HEK293 (cell line): ENCODE results near the gene CA11.
"Not testable (repeated sequence)": the region's sequence is repeated elsewhere in the genome, so short reads cannot be mapped to it uniquely, and the experiment has no call there.

Source experiments
- CTCF ChIA-PET: fragments of 350-600 bp; formaldehyde crosslinking; extraction: SDS; loops from one replicate; lab custom pipeline; 2021; ENCODE audit warnings: antibody characterized with exemption; lab: Yijun Ruan, JAX
- POLR2A ChIA-PET: fragments of 300-600 bp; formaldehyde crosslinking; extraction: SDS; loops from one replicate; lab custom pipeline; 2020; ENCODE audit warnings: antibody characterized with exemption, inconsistent platforms; lab: Yijun Ruan, JAX
- H3K27ac ChIP-seq: fragments of 200-500 bp; sonication (Bioruptor generic); 2 replicates; pipeline ENCODE4 v1.5.1; 2014; ENCODE audit warnings: low read depth, low read length, control low read depth, inconsistent platforms; ENCODE audit errors: extremely low read depth
- H3K36me3 ChIP-seq, 2 experiments: fragments of 200-500 bp in 1 of 2; sonication (Bioruptor generic) in 1 of 2; 1 replicate in 1 of 2; 2 replicates in 1 of 2; pipeline ENCODE4 v1.5.1; 2014 to 2017; ENCODE audit warnings: inconsistent platforms in 2 of 2, low read length in 2 of 2; ENCODE audit not compliant: control insufficient read depth in 2 of 2, insufficient read depth in 1 of 2
- H3K4me1 ChIP-seq: fragments of 200-500 bp; sonication (Bioruptor generic); 2 replicates; pipeline ENCODE4 v1.5.1; 2014; ENCODE audit warnings: mild to moderate bottlenecking, low read length, inconsistent platforms; ENCODE audit not compliant: control insufficient read depth, insufficient read depth
- H3K4me3 ChIP-seq: 2 replicates; pipeline ENCODE4 v1.5.1; 2011; ENCODE audit warnings: low read depth, mild to moderate bottlenecking, control low read depth, low read length, moderate library complexity
- H3K9me3 ChIP-seq: fragments of 200-500 bp; sonication (Bioruptor generic); 2 replicates; pipeline ENCODE4 v1.5.1; 2014; ENCODE audit warnings: low read depth, low read length, inconsistent platforms; ENCODE audit not compliant: control insufficient read depth, insufficient read depth
- GLI4 ChIP-seq: fragments of 450-650 bp; formaldehyde crosslinking; IDR thresholded peaks from 2 replicates; pipeline ENCODE4 v1.5.1; 2016; ENCODE audit warnings: missing biosample characterization, missing genetic modification characterization
- KLF1 ChIP-seq: fragments of 450-650 bp; formaldehyde crosslinking; IDR thresholded peaks from 2 replicates; pipeline ENCODE4 v1.5.1; 2016; ENCODE audit warnings: missing biosample characterization, missing genetic modification characterization
- SP2 ChIP-seq: fragments of 450-650 bp; formaldehyde crosslinking; IDR thresholded peaks from 2 replicates; pipeline ENCODE4 v1.5.1; 2016; ENCODE audit warnings: missing biosample characterization, missing genetic modification characterization
- WT1 ChIP-seq: fragments of 450-650 bp; formaldehyde crosslinking; IDR thresholded peaks from 2 replicates; pipeline ENCODE4 v1.5.1; 2016; ENCODE audit warnings: missing biosample characterization, missing genetic modification characterization
- ZFHX2 ChIP-seq: fragments of 450-650 bp; formaldehyde crosslinking; conservative IDR thresholded peaks from 2 replicates; pipeline ENCODE4 v1.5.1; 2016; ENCODE audit warnings: missing biosample characterization, missing genetic modification characterization
- ZNF133 ChIP-seq: fragments of 450-650 bp; formaldehyde crosslinking; IDR thresholded peaks from 2 replicates; pipeline ENCODE4 v1.5.1; 2016; ENCODE audit warnings: missing biosample characterization, missing genetic modification characterization
- ZNF174 ChIP-seq: fragments of 450-650 bp; formaldehyde crosslinking; IDR thresholded peaks from 2 replicates; pipeline ENCODE4 v1.5.0; 2017; ENCODE audit warnings: missing biosample characterization, mild to moderate bottlenecking, missing genetic modification characterization
- ZNF221 ChIP-seq: fragments of 450-650 bp; formaldehyde crosslinking; IDR thresholded peaks from 2 replicates; pipeline ENCODE4 v1.5.1; 2017; ENCODE audit warnings: missing biosample characterization, missing genetic modification characterization, borderline replicate concordance
- ZNF311 ChIP-seq: fragments of 450-650 bp; formaldehyde crosslinking; IDR thresholded peaks from 2 replicates; pipeline ENCODE4 v1.5.1; 2017; ENCODE audit warnings: missing biosample characterization, missing genetic modification characterization, borderline replicate concordance
- ZNF707 ChIP-seq: fragments of 450-650 bp; formaldehyde crosslinking; IDR thresholded peaks from 2 replicates; pipeline ENCODE4 v1.5.1; 2016; ENCODE audit warnings: missing biosample characterization, missing genetic modification characterization
- ZNF785 ChIP-seq: fragments of 450-650 bp; formaldehyde crosslinking; IDR thresholded peaks from 2 replicates; pipeline ENCODE4 v1.5.1; 2016; ENCODE audit warnings: missing biosample characterization, missing genetic modification characterization
- ZSCAN23 ChIP-seq: fragments of 450-650 bp; formaldehyde crosslinking; IDR thresholded peaks from 2 replicates; pipeline ENCODE4 v1.5.1; 2016; ENCODE audit warnings: missing biosample characterization, missing genetic modification characterization
- TF ChIP-seq, protein P1 (sequence below): fragments of 450-650 bp; formaldehyde crosslinking; IDR thresholded peaks from 2 replicates; pipeline ENCODE4 v1.5.1; 2016; ENCODE audit warnings: missing biosample characterization, missing genetic modification characterization, low read depth
- TF ChIP-seq, protein P2 (sequence below): fragments of 450-650 bp; formaldehyde crosslinking; IDR thresholded peaks from 2 replicates; pipeline ENCODE4 v1.5.1; 2017; ENCODE audit warnings: missing biosample characterization, missing genetic modification characterization
- TF ChIP-seq, protein P3 (sequence below): fragments of 450-650 bp; formaldehyde crosslinking; IDR thresholded peaks from 2 replicates; pipeline ENCODE4 v1.5.1; 2016; ENCODE audit warnings: missing biosample characterization, missing genetic modification characterization
- TF ChIP-seq, protein P4 (sequence below): fragments of 450-650 bp; formaldehyde crosslinking; optimal IDR thresholded peaks from 2 replicates; pipeline ENCODE3; 2016; ENCODE audit warnings: missing biosample characterization, mild to moderate bottlenecking, missing genetic modification characterization

The CA11 gene

DNA sequence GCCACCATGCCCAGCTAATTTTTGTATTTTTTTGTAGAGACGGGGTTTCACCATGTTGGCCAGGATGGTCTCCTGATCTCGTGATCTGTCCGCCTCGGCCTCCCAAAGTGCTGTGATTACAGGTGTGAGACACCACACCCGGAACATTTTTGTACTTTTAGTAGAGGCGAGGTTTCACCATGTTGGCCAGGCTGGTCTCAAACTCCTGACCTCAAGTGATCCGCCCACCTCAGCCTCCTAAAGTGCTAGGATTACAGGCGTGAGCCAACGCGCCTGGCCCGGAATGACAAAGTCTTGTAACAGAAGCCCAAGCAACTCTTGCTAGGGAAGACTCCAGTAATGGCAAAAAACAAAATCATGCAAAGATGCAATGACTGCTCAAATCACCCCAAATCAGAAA lies 13.7 kb downstream of the CA11 start:
- not testable (repeated sequence) for H3K4me3 ChIP-seq, H3K9me3 ChIP-seq
- 0 out of 2 replicates have a peak overlapping the region, but pooled peaks have one; percentile 14 for H3K27ac ChIP-seq
- ChIA-PET CTCF (interaction anchor here (1.6 kb wide), 1 partner anchor 13 kb away, joined by 4 read pairs; the partner anchor contains the start of gene CA11), POLR2A (interaction anchor here (0.6 to 8.1 kb wide), 5 partner anchors 9 to 424 kb away, joined by 3 to 97 read pairs (median 4); partner anchors contain the start of genes FAM83E, RPL18 and SPHK2)
- TF ChIP-seq ZFHX2 (tag by site-specific recombination), result peak; percentile 38
- peaks cover 8 to 42% of the 10 kb centered on the region in 2 experiments; a peak in 2 of 3 replicates for H3K36me3 ChIP-seq
- H3K4me1 ChIP-seq, result peaks cover 23% of the 10 kb centered on the region

DNA sequence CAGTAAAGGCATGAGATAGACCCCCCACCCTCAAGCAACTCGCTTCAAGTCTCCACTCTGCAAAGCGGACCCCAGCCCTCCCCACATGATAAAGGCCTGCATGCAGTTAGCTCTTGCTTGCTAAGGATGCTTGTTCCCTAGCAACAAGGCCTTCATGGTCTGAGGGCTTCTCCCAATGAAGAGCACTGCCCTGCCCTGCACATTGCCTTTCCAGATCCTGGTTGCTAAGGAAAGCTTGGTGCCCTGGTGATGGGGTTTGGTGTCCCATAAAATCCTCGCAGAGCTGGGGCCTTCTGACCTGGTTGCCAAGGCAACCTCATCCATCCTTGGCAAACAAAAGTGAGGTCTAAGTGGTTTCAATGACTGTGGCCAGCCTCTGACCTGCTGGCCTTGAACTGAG lies 14.8 kb downstream of the CA11 start:
- Histone ChIP-seq H3K4me3 (no peak overlapping the region), H3K4me1 (peaks cover 19% of the 10 kb centered on the region), H3K9me3 (no peaks in the 10 kb centered on the region), H3K36me3 (peaks cover 8 to 47% of the 10 kb centered on the region in 2 experiments; a peak in 2 of 3 replicates), H3K27ac (no peak overlapping the region)
- no peak for TF ChIP-seq ZSCAN23 (tag by site-specific recombination)
- no peak for TF ChIP-seq ZNF707 (tag by site-specific recombination)
- no peak for TF ChIP-seq WT1 (tag by site-specific recombination)
- ChIA-PET POLR2A (interaction anchor here (0.7 to 8.1 kb wide), 4 partner anchors 12 to 161 kb away, joined by 3 to 97 read pairs (median 4); partner anchors contain the start of genes RPL18 and SPHK2), CTCF (no interaction called here)

DNA sequence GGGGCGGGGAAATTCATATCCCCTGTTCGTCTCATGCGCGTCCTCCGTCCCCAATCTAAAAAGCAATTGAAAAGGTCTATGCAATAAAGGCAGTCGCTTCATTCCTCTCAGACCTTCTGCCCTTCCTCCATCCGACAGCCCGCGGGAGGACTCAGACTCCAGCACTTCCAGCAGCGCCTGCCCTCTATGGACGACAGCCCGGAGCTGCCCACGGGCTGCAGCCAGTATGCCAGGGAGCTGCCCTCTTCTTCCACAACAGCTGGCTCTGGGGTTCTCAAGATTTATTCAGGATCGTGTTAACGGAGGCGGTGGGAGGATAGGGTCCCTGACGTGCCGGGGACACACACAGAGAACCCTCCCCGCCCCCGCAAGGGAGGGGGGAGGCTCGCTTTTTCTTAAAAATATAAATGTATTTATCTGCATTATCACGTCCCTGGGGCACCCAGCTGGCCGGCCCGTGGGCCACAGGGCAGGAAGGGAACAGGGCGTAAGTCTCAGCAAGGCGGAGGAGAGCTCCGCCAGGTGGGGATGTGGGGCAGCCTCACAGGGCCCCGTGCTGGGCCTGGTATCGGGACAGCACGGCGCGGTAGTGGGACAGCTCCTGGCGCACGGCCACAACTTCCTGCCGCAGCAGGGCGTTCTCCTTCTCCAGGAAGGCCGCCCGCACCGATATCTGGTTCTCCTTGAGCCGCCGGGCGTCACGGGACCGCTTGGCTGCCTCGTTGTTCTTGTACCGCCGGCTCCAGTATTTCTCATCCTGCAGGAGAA lies 15.5 kb downstream of the CA11 start:
- H3K36me3 ChIP-seq, result peaks cover 8 to 52% of the 10 kb centered on the region in 2 experiments; a peak in 2 of 3 replicates
- no peaks in the 10 kb centered on the region for H3K9me3 ChIP-seq
- H3K4me3 ChIP-seq, result no peak overlapping the region
- TF ChIP-seq, protein P1, sequence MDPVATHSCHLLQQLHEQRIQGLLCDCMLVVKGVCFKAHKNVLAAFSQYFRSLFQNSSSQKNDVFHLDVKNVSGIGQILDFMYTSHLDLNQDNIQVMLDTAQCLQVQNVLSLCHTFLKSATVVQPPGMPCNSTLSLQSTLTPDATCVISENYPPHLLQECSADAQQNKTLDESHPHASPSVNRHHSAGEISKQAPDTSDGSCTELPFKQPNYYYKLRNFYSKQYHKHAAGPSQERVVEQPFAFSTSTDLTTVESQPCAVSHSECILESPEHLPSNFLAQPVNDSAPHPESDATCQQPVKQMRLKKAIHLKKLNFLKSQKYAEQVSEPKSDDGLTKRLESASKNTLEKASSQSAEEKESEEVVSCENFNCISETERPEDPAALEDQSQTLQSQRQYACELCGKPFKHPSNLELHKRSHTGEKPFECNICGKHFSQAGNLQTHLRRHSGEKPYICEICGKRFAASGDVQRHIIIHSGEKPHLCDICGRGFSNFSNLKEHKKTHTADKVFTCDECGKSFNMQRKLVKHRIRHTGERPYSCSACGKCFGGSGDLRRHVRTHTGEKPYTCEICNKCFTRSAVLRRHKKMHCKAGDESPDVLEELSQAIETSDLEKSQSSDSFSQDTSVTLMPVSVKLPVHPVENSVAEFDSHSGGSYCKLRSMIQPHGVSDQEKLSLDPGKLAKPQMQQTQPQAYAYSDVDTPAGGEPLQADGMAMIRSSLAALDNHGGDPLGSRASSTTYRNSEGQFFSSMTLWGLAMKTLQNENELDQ (tag by site-specific recombination), result no peak
- no peak for TF ChIP-seq ZNF133 (tag by site-specific recombination)
- no peak for TF ChIP-seq ZNF174 (tag by site-specific recombination)
- no peak for TF ChIP-seq GLI4 (tag by site-specific recombination)
- no peak overlapping the region for H3K27ac ChIP-seq
- peaks cover 14% of the 10 kb centered on the region for H3K4me1 ChIP-seq
- ChIA-PET CTCF (interaction anchor here (0.5 to 0.6 kb wide), 2 partner anchors 7 to 22 kb away, joined by 3 read pairs; no protein-coding TSS in a partner anchor), POLR2A (interaction anchor here (1.0 to 8.1 kb wide), 5 partner anchors 9 to 21 kb away, joined by 3 to 97 read pairs (median 4); partner anchors contain the start of genes FAM83E, RPL18 and SPHK2)

DNA sequence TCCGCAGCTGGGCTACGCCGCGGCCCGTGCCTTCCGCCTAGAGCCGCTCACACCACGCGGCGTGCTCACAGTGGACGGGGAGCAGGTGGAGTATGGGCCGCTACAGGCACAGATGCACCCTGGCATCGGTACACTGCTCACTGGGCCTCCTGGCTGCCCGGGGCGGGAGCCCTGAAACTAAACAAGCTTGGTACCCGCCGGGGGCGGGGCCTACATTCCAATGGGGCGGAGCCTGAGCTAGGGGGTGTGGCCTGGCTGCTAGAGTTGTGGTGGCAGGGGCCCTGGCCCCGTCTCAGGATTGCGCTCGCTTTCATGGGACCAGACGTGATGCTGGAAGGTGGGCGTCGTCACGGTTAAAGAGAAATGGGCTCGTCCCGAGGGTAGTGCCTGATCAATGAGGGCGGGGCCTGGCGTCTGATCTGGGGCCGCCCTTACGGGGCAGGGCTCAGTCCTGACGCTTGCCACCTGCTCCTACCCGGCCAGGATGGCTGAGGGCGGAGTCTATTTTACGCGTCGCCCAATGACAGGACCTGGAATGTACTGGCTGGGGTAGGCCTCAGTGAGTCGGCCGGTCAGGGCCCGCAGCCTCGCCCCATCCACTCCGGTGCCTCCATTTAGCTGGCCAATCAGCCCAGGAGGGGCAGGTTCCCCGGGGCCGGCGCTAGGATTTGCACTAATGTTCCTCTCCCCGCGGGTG lies 16.2 kb downstream of the CA11 start:
- Histone ChIP-seq H3K4me1 (peaks cover 9% of the 10 kb centered on the region), H3K9me3 (no peaks in the 10 kb centered on the region), H3K27ac (no peak overlapping the region), H3K36me3 (peaks cover 8 to 52% of the 10 kb centered on the region in 2 experiments; a peak in 2 of 3 replicates), H3K4me3 (no peak overlapping the region)
- ChIA-PET CTCF (interaction anchor here (0.6 to 1.2 kb wide), 2 partner anchors 8 to 16 kb away, joined by 3 read pairs; partner anchors contain the start of gene CA11), POLR2A (interaction anchor here (1.0 to 8.1 kb wide), 4 partner anchors 9 to 16 kb away, joined by 4 to 97 read pairs (median 7); partner anchors contain the start of genes FAM83E, RPL18 and SPHK2)
- TF ChIP-seq, protein P2, sequence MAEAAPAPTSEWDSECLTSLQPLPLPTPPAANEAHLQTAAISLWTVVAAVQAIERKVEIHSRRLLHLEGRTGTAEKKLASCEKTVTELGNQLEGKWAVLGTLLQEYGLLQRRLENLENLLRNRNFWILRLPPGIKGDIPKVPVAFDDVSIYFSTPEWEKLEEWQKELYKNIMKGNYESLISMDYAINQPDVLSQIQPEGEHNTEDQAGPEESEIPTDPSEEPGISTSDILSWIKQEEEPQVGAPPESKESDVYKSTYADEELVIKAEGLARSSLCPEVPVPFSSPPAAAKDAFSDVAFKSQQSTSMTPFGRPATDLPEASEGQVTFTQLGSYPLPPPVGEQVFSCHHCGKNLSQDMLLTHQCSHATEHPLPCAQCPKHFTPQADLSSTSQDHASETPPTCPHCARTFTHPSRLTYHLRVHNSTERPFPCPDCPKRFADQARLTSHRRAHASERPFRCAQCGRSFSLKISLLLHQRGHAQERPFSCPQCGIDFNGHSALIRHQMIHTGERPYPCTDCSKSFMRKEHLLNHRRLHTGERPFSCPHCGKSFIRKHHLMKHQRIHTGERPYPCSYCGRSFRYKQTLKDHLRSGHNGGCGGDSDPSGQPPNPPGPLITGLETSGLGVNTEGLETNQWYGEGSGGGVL (tag by site-specific recombination), result no peak
- TF ChIP-seq, protein P3, sequence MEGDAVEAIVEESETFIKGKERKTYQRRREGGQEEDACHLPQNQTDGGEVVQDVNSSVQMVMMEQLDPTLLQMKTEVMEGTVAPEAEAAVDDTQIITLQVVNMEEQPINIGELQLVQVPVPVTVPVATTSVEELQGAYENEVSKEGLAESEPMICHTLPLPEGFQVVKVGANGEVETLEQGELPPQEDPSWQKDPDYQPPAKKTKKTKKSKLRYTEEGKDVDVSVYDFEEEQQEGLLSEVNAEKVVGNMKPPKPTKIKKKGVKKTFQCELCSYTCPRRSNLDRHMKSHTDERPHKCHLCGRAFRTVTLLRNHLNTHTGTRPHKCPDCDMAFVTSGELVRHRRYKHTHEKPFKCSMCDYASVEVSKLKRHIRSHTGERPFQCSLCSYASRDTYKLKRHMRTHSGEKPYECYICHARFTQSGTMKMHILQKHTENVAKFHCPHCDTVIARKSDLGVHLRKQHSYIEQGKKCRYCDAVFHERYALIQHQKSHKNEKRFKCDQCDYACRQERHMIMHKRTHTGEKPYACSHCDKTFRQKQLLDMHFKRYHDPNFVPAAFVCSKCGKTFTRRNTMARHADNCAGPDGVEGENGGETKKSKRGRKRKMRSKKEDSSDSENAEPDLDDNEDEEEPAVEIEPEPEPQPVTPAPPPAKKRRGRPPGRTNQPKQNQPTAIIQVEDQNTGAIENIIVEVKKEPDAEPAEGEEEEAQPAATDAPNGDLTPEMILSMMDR, result no peak
- TF ChIP-seq, protein P4, sequence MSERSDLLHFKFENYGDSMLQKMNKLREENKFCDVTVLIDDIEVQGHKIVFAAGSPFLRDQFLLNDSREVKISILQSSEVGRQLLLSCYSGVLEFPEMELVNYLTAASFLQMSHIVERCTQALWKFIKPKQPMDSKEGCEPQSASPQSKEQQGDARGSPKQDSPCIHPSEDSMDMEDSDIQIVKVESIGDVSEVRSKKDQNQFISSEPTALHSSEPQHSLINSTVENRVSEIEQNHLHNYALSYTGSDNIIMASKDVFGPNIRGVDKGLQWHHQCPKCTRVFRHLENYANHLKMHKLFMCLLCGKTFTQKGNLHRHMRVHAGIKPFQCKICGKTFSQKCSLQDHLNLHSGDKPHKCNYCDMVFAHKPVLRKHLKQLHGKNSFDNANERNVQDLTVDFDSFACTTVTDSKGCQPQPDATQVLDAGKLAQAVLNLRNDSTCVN (tag by site-specific recombination), result no peak
- TF ChIP-seq SP2 (tag by site-specific recombination) (peak; percentile 30; the same call in 1 of the 2 replicates), ZNF311 (tag by site-specific recombination) (no peak), ZNF221 (tag by site-specific recombination) (no peak), KLF1 (tag by site-specific recombination) (peak; percentile 81), ZNF785 (tag by site-specific recombination) (no peak)
